GM10847 (cell line): Measurements from ENCODE around the gene ZNF616.
A peak's percentile ranks its signal among the peaks of the same experiment; 100 is the strongest.

Experiments
- POLR2A ChIP-seq: IDR thresholded peaks from 2 replicates; pipeline ENCODE4 v1.6.1; 2011; ENCODE audit not compliant: insufficient read length; ENCODE audit errors: extremely low read depth

ZNF616 gene

DNA sequence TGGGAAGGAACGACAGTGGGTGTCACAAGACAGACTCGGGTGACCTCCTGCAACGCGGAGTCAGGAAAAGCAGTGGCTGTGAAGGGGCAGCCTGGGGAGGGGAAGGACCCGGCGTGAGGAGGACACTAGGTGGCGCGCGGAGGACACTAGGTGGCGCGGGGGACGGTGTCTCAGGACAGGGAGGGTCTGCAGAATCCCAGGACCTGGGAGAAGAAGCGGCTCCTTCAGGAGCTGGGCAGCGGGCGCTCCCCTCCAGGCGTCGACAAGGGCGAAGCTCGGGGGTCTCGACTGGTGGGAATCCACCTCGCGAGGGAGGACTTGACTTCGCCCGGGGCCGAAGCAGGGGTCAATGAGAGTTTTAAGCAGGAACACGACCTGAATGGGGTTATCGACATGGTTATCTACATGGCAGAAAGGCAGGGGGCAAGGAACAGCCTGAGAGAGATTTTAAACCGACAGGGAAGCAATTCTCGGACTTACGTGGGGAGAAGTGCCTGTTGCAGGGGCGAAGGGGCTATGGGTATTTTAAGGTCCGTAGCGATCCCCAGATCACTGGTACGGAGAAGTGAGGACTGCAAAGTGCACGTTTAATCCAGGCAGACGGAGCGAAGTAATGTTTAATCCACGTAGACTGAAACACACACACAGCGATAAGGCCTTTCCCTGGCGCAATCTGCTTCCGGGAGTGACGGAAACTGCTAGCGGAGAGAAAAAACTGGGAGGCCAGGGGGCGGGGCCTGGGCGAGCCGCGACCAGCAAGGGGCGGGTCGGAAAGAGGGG is at the start of gene ZNF616:
Gene ZNF616 (minus strand): TSS at position 687 of the 780 bp plus-strand sequence. CDS start 9,426 bp downstream, outside the sequence.
- TF ChIP-seq POLR2A, result peak; percentile 38

- peak; percentile 83 for TF ChIP-seq POLR2A
These were observed 49.3 kb upstream of the ZNF616 start for GRCh38 chr19:52188822-52189734.

DNA sequence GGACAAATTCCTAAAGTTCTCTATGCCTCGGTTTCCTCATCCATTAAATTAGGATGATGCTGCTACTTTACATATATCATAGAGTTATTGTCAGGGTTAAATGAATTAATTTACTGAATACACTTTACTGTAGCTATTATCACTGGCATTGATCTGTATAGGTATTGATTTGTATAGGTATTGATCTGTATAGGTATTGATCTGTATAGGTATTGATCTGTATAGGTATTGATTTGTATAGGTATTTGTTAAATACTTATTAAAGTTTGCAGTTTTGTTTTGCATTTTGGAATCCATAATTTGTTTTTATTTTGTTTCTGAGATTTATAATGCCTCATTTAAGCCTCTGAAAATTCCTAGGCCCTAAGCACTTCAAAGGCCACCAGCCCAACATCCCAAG is 47.7 kb upstream of the ZNF616 start:
- TF ChIP-seq POLR2A, result no peak

DNA sequence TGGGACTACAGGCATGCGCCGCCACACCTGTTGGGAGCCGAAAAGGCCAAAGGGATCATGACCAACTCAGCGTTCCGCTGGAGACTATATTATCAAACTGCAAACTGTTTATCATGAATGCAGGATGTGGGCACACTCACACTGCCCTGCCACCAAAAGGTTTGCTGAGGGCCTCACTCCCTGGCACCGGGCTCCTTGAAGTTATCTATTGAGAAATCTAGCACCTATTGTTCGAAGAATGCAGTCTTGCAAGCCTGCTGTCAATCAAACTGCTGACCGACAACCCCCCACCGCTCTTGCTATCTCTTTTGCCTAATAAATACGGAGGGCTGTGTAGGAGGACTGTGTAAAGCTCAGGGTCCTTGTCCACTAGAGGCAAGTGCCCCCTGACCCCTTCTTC is 36.8 kb upstream of the ZNF616 start:
- no peak for TF ChIP-seq POLR2A

DNA sequence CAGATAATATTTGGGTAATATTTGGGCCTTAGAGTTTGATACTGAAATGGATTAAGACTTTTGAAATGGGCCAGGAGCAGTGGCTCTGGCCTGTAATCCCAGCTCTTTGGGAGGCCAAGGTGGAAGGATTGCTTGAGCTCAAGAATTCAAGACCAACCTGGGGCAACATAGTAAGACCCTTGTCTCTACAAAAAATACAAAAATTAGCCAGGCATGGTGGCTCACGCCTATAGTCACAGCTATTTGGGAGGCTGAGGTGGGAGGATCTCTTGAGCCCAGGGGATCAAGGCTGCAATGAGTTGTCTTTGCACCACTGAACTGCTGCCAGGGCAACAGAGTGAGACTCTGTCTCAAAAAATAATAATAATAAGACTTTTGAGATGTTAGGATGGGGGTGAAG is 32.6 kb upstream of the ZNF616 start:
- TF ChIP-seq POLR2A, result no peak

DNA sequence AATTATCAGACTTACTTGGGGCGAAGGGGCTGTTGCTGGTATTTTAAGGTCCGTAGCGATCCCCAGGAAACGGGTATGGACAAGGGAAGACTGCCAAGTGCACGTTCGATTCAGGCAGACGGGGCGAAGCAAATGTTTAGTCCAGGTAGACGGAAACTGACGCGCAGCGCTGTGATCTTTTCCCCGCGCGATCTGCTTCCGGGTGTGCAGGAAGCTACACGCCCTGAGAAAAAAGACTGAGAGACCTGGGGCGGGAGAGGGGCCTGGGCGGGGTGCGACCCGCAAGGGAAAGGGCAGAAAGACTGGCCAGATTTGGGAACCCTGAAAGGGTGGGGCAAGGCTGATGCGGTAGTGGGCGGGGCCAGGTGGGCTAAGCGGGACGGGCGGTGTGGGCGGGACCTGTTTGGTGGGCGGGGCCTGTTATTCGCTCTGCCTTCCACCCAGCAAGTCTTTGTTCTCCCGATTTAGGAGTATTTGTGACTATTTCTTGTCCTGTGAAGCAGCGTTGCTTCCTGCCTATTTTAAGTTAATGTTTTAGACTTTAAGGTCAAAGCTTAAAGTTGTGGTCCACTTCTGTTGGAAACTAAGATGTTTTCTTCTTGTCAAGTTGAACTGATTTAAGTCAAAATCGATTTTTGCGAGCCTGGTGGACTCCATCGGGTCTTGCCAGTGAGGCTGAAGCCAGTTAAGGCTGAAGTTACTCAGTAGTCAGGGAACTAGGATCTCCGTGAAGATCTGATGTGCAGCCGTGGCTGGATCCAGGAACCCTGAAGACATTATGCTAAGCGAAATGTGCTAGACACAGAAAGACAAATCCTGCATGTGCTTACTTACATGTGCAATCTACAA is 31.8 kb upstream of the ZNF616 start, which contains the start of gene ZNF836:
Gene ZNF836 (minus strand): TSS at position 301 of the 849 bp plus-strand sequence. CDS start 3,549 bp downstream, outside the sequence.
- peak; percentile 43 for TF ChIP-seq POLR2A

GRCh38 chr19:52170863-52171320 is 31.2 kb upstream of the ZNF616 start:
- TF ChIP-seq POLR2A, result no peak

GRCh38 chr19:52170304-52170703 is 30.6 kb upstream of the ZNF616 start:
- TF ChIP-seq POLR2A, result no peak

DNA sequence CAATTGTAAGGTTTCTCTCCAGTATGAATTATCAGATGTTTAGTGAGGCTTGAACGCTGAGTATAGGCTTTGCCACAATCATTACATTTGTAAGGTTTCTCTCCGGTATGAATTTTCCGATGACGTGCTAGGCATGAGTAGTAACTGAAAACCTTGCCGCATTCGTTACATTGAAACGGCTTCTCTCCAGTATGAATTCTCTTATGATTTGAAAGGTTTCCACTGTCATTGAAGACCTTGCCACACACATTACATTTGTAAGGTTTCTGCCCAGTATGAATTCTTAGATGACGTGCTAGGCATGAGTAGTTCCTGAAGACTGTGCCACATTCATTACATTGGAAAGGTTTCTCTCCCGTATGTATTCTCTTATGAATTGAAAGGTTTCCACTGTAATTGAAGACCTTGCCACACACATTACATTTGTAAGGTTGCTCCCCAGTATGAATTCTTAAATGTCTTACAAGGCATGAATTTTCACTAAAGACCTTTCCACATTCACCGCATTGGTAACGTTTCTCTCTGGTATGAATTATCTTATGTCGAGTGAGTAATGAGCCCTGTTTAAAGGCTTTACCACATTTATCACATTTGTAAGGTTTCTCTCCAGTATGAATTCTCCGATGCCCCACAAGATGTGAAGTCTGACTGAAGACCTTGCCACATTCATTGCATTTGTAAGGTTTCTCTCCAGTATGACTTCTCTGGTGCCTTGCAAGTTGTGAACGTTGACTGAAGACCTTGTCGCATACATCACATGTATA is 16.0 kb upstream of the ZNF616 start:
- TF ChIP-seq POLR2A, result no peak

DNA sequence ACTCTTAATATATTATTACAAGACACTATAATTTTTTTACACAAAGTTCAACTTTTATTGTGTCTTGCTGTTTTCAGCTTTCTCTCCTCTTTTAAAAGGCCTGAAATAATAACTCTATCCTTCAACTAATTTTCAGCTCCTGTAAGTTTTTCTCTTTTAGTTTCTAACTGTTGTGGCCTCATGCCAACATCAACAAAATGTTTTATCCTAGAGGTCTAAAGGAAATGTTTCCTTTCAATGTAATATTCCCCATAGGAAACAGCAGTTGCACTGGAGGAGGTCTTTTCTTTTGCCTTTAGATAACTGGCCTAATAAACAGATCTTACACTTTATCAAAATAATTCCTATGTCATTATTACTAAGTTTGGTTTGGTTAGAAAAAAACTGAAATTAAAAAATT is 8.5 kb upstream of the ZNF616 start:
- TF ChIP-seq POLR2A, result no peak

- TF ChIP-seq POLR2A, result no peak
These were observed 2.4 kb upstream of the ZNF616 start for GRCh38 chr19:52142001-52142595.

GRCh38 chr19:52141203-52141602 is 1.5 kb upstream of the ZNF616 start:
- no peak for TF ChIP-seq POLR2A

- TF ChIP-seq POLR2A, result no peak
These were observed 433 bp upstream of the ZNF616 start for GRCh38 chr19:52140032-52140710.
